Muscle layer of duodenum (tissue), 2 donors: ENCODE data around the gene B3GNT9.

Experiments used
- H3K27ac ChIP-seq: one replicate; pipeline ENCODE4 v1.7.0; 2013; ENCODE audit warnings: mild to moderate bottlenecking, low read length
- H3K27me3 ChIP-seq: one replicate; pipeline ENCODE4 v1.7.0; 2013; ENCODE audit warnings: low read depth, mild to moderate bottlenecking, control low read depth, low read length
- H3K36me3 ChIP-seq, 2 donors: one replicate each; pipeline ENCODE4 v1.7.0; 2013; ENCODE audit warnings: low read length in 2 of 2, control low read depth in 1 of 2, mild to moderate bottlenecking in 1 of 2; ENCODE audit not compliant: insufficient read depth in 2 of 2, control insufficient read depth in 1 of 2
- H3K4me1 ChIP-seq, 2 donors: one replicate each; pipeline ENCODE4 v1.7.0; 2013; ENCODE audit warnings: low read length in 2 of 2, mild to moderate bottlenecking in 2 of 2, control low read depth in 1 of 2, moderate library complexity in 1 of 2; ENCODE audit not compliant: insufficient read depth in 2 of 2, control insufficient read depth in 1 of 2
- H3K4me3 ChIP-seq, 2 donors: one replicate each; pipeline ENCODE4 v1.7.0; 2013; ENCODE audit warnings: low read length in 2 of 2, low read depth in 1 of 2, mild to moderate bottlenecking in 1 of 2
- H3K9me3 ChIP-seq, 2 donors: one replicate each; pipeline ENCODE4 v1.7.0; 2013; ENCODE audit warnings: low read length in 2 of 2, control low read depth in 1 of 2, mild to moderate bottlenecking in 1 of 2; ENCODE audit not compliant: control insufficient read depth in 1 of 2
- donor health status: healthy.

The B3GNT9 gene

DNA sequence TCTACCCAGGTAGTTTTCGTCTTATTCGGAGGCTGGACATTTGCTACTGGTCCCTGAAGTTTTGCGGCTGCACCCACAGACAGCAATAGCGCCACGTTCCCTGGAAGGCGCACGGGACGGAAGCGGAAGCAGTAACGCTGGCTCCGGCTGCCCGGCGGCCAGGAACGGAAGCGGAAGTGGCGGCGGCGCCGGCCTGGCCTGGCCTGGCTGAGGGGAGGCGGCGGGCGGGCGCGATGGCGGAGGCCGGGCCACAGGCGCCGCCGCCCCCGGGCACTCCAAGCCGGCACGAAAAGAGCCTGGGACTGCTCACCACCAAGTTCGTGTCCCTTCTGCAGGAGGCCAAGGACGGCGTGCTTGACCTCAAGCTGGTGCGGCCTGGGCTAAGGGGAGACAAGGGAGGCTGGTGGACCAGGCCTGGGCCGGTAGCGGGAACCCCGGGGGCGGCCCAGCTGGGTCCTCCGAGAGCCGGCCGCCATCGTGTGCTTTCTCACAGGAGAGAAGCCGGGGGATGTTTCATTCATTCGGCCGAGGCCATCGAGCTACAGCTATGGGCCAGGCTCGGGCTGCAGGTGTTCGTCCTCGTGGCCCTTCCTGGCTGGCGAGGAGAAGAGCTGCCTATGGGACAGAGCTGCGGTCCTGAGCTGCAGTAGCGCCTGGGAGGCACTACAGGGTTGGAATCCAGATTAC is 41.3 kb upstream of the B3GNT9 start, which contains the start of gene E2F4:
Gene E2F4, plus strand, starts transcription at position 161 of the 687 bp plus-strand sequence. Its CDS starts 73 bp downstream, at position 234.
- peaks cover 15 to 26% of the 10 kb centered on the region in 2 donors for H3K4me1 ChIP-seq
- H3K4me3 ChIP-seq = peak within 1 kb of the TSS; percentile 94
- H3K27me3 ChIP-seq = no peaks in the 10 kb centered on the region
- no peaks in the 10 kb centered on the region for H3K9me3 ChIP-seq
- peak within 1 kb of the TSS; percentile 88 for H3K27ac ChIP-seq
- H3K36me3 ChIP-seq = peaks cover 35% of the 10 kb centered on the region in 2 donors

DNA sequence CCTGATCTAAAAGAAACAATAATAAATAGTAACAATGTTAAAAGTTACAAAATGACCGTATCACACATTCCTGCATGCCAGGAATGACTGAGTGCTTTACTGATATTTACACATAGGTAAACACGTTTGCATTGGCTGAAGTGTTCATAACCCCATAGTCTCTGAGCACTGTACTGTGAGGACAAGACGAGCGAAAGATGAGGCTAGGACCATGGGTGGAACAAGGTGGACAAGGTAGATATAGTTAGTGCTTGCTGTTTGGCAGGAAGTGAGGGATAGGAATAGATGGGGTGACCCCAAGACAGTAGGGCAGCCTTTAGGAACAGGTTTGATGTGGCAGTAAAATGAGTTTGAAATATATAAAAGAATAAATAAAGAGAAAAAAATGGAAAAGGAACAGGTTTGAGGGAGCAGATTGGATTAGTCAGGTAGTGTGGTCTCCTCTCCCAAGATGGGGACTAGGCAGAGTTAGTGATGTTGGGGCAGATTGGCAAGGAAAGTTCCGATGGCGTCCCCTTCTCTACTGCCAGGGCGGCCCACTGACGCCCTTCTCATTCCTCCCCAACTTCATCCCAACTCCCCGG is 40.7 kb upstream of the B3GNT9 start:
- Histone ChIP-seq H3K4me3 (peak overlapping the region; percentile 30 to 94), H3K36me3 (peaks cover 28 to 29% of the 10 kb centered on the region in 2 donors), H3K4me1 (peaks cover 15 to 26% of the 10 kb centered on the region in 2 donors), H3K27me3 (no peaks in the 10 kb centered on the region), H3K27ac (no peak overlapping the region), H3K9me3 (no peaks in the 10 kb centered on the region)

- Histone ChIP-seq H3K27ac (no peak overlapping the region), H3K4me3 (no peak overlapping the region)
Observed at GRCh38 chr16:67190448-67191399, 39.9 kb upstream of the B3GNT9 start.

DNA sequence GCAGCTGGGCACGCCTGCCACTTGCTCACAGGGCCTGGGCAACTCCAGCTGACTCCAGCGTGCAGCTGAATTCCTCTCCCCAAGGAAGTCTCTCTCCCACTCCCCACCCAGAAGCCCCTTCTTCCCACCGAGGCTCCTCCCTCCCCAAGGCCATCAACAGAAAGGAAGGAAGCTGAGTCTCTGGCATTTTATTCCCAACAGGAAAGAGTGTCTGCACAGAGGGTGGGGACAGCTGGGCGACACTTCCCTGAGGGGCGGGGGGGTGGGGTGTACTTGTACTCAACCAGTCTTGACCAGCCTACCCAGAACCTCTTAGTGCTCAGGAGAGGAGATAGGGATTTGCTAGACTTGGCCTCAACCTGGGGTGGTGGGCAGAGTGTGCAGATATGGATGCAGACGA is 39.2 kb upstream of the B3GNT9 start, which contains the start of gene EXOC3L1:
Gene EXOC3L1, minus strand, starts transcription at position 96 of the 400 bp plus-strand sequence. CDS start 460 bp downstream, outside the sequence.
- peaks cover 14% of the 10 kb centered on the region in 2 donors for H3K36me3 ChIP-seq
- no peaks in the 10 kb centered on the region for H3K9me3 ChIP-seq
- no peak within 1 kb of the TSS for H3K27ac ChIP-seq
- H3K4me3 ChIP-seq = no peak within 1 kb of the TSS
- peaks cover 15 to 36% of the 10 kb centered on the region in 2 donors for H3K4me1 ChIP-seq
- H3K27me3 ChIP-seq = no peaks in the 10 kb centered on the region

More at GRCh38 chr16:67190448-67191399, 39.9 kb upstream of the B3GNT9 start:
- peaks cover 15 to 30% of the 10 kb centered on the region in 2 donors for H3K4me1 ChIP-seq
- H3K36me3 ChIP-seq = peaks cover 21% of the 10 kb centered on the region in 2 donors
- H3K9me3 ChIP-seq = no peaks in the 10 kb centered on the region
- no peaks in the 10 kb centered on the region for H3K27me3 ChIP-seq

- Histone ChIP-seq H3K4me3 (no peak overlapping the region), H3K9me3 (no peaks in the 10 kb centered on the region), H3K36me3 (peaks cover 1 to 2% of the 10 kb centered on the region in 2 donors), H3K4me1 (peaks cover 12 to 40% of the 10 kb centered on the region in 2 donors), H3K27ac (no peak overlapping the region), H3K27me3 (no peaks in the 10 kb centered on the region)
Observed at GRCh38 chr16:67188798-67189197, 38.0 kb upstream of the B3GNT9 start.

DNA sequence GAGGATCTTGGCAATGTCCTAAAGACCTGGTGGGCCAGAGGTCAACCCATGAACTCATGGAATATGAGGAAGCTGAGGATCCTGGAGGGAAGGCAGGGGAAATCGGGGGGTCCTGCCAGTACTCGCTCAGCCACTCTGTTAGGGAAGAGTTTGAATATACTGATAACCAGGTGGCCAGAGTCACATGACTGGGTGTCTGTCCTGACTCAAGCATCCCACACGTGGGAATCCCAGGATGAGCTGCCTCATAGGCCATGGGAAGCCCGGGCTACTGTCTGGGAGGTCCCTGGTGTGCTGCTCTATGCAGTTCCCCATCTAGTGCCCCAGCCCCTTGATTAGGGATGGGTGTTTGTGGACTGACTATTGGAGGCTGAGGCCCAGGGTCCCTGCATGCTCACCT is 37.5 kb upstream of the B3GNT9 start:
- peaks cover 8 to 36% of the 10 kb centered on the region in 2 donors for H3K4me1 ChIP-seq
- H3K36me3 ChIP-seq = no peaks in the 10 kb centered on the region
- H3K4me3 ChIP-seq = no peak overlapping the region
- no peak overlapping the region for H3K27ac ChIP-seq
- H3K9me3 ChIP-seq = no peaks in the 10 kb centered on the region
- no peaks in the 10 kb centered on the region for H3K27me3 ChIP-seq

DNA sequence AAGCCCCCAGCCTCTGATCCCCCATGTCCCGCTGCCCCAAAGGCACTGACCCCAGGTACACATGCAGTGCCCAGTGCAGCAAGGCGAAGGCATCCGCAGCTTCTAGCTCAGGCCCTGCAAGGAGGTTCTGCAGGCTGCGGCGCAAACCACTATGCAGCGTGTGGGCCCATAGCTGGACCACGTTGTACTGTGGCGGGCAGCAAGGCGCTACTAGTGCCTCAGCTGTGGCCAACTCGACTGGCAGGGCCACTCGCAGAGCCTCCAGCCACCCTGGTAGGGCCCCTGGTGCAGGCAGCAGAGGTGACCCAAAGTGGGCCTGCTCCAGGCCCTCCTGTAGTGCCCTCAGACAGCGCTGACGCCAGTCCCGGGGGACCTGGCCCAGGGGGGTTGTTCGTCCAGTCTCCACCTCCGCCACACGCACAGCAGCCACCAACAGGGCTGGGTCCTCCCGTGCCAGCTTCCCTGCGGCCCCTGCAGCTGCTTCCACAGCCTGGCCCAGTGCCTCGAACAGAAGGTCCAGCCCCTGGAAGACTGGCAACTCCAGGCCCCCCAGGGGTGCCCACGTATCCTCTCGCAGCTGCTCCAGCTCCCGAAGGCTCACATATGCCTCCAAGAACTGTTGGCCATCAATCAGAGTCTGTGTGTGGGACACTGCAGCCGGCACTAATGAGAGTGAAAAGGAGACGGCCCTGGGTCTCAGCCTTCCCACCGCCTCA is 36.5 kb upstream of the B3GNT9 start:
- H3K27me3 ChIP-seq = no peaks in the 10 kb centered on the region
- H3K36me3 ChIP-seq = no peaks in the 10 kb centered on the region
- no peak overlapping the region for H3K4me3 ChIP-seq
- H3K9me3 ChIP-seq = no peaks in the 10 kb centered on the region
- peaks cover 6 to 34% of the 10 kb centered on the region in 2 donors for H3K4me1 ChIP-seq
- no peak overlapping the region for H3K27ac ChIP-seq

DNA sequence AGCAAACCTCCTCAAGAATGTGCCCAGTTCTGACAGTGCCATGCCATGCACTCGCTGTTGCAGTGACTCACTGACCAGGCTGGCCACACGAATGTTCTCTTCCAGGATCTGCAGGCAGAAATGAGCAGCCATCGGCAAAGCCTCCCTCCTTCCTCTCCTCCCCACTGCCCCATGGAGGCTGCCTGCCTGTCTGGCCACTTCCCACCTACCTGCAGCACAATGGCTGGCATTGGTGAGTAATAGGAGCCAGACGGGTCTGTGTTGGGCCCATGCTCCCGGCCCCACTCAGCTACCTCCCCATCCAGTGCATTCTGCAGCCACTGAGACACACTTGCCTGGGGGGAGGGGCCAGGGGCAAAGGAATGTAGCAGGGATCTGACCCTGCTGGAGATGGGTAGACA is 35.8 kb upstream of the B3GNT9 start:
- no peaks in the 10 kb centered on the region for H3K27me3 ChIP-seq
- H3K4me3 ChIP-seq = no peak overlapping the region
- no peaks in the 10 kb centered on the region for H3K36me3 ChIP-seq
- H3K4me1 ChIP-seq = peaks cover 9 to 34% of the 10 kb centered on the region in 2 donors
- H3K27ac ChIP-seq = no peak overlapping the region
- no peaks in the 10 kb centered on the region for H3K9me3 ChIP-seq

DNA sequence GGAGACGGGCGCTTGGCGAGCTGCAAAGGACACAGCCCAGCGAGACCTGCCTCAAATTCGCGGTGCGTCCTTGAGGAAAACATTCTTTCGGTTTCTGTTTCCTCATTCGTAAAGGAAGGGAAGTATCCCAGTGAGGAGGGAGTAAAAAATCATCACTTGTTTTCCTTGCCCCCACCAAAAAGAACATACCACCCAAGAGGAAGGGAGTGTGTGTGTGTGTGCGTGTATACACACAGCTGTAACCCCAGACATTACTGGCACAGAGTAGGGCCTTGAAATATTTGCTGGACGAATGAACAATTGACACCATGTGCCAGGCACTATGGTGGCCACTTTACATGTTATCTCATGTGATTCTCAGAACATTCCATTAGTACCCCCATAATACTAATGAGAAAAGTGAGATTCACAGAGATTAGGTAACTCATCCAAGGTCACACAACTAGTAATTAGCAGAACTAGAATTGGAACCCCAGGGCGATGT is 34.9 kb upstream of the B3GNT9 start:
- Histone ChIP-seq H3K4me1 (peaks cover 9 to 32% of the 10 kb centered on the region in 2 donors), H3K4me3 (peak overlapping the region in 1 of 2 donors; percentile 85), H3K27ac (no peak overlapping the region), H3K9me3 (no peaks in the 10 kb centered on the region), H3K36me3 (no peaks in the 10 kb centered on the region), H3K27me3 (no peaks in the 10 kb centered on the region)

DNA sequence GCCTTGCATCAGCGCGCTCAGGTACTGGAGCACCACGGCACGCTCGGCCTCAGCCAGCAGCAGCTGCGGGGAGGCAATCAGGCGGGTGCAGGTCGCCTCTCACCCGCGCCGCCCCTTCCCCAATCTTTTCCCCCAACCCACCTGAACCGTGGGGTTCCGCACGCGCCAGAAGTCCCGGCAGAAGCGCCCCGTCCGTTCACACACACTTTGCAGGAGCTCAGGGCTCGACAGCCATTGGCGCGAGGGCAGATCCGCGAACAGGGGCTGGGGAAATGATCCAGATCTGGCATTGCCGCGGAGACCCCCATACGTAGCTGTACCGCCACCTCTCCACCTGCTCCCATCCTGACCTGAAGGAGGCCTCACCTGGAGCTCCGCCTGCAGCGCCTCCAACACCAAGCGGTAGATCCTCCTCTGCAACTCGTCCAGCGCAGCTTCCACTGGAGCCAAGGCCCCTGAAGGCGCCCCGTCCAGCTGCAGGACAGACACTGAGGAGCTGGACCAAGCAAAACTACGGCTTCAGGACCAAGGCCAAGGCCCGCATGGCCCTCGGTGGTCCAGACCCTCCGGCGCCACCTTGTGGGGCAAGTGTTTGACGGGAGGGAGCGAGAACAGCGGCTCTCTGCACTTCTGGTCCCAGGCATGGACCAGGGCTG is 34.3 kb upstream of the B3GNT9 start:
- peak overlapping the region in 1 of 2 donors; percentile 85 for H3K4me3 ChIP-seq

More for the DNA sequence above, 34.3 kb upstream of the B3GNT9 start:
- H3K27me3 ChIP-seq = no peaks in the 10 kb centered on the region
- H3K36me3 ChIP-seq = no peaks in the 10 kb centered on the region
- no peaks in the 10 kb centered on the region for H3K9me3 ChIP-seq
- H3K27ac ChIP-seq = no peak overlapping the region
- H3K4me1 ChIP-seq = peaks cover 9 to 32% of the 10 kb centered on the region in 2 donors
